ENCODE measurements around the gene EED.
"Not testable (repeated sequence)": the region's sequence is repeated elsewhere in the genome, so short reads cannot be mapped to it uniquely, and the experiment has no call there.

EED gene

DNA sequence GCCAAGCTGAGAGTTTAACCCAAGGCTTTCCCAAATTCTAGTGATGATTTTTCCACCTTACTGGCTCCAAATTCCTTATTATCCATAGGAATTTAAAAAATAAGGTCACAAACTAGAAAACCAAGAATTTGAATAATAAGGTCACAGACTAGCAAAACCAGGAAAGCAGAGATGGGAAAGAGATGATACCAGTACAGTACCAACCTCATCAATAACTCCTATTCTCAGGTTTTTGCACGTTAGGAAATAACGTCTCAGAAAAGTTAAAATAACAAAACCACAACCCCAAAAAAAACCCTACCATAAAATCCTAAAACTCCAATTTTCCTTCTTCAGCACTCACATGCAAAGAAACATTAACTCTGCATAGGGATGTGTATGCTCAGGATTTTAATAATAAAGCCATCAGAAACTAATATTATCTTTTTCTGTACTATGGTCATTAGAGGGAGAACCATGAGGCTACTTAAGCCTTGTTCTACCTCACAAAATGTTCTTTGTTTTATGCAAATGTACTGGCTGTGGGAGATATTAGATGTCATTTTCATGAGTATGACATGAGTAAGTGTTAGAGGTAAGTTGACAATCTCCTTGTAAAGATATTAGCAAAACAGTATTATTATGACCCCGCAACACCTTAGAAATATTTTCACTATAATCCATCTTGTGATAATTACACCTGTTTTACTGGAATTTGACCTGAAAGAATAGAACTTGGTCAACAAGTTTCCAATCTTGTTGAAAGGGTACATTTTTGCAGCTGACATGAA, 16.1 kb upstream of the EED start:
- H3K9me3 Mint-ChIP-seq, result no peaks in the 10 kb centered on the region
- no peak overlapping the region for H3K27ac Mint-ChIP-seq
- intact Hi-C loops (cut with micrococcal nuclease), result no loop called here
- no peak overlapping the region for H3K4me3 Mint-ChIP-seq
- no peaks in the 10 kb centered on the region for H3K4me1 Mint-ChIP-seq (ENCODE audit: low read depth)
- H3K27me3 Mint-ChIP-seq, result no peaks in the 10 kb centered on the region
- no peaks in the 10 kb centered on the region for H3K36me3 Mint-ChIP-seq (ENCODE audit: low read depth)

DNA sequence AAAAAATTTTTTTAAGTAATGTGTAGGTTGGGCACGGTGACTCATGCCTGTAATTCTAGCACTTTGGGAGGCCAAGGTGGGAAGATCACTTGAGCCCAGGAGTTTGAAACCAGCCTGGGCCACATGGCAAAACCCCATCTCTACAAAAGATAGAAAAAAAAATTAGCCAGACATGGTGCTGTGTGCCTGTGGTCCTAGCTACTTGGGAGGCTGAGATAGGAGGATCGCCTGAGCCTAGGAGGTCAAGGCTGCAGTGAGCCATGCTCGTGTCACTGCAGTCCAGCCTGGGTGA, 15.6 kb upstream of the EED start:
- intact Hi-C loops (cut with micrococcal nuclease); H3K4me3 Mint-ChIP-seq; H3K27ac Mint-ChIP-seq; H3K27me3 Mint-ChIP-seq; H3K9me3 Mint-ChIP-seq; H3K4me1 Mint-ChIP-seq (ENCODE audit: low read depth); H3K36me3 Mint-ChIP-seq (ENCODE audit: low read depth): not testable (repeated sequence)

DNA sequence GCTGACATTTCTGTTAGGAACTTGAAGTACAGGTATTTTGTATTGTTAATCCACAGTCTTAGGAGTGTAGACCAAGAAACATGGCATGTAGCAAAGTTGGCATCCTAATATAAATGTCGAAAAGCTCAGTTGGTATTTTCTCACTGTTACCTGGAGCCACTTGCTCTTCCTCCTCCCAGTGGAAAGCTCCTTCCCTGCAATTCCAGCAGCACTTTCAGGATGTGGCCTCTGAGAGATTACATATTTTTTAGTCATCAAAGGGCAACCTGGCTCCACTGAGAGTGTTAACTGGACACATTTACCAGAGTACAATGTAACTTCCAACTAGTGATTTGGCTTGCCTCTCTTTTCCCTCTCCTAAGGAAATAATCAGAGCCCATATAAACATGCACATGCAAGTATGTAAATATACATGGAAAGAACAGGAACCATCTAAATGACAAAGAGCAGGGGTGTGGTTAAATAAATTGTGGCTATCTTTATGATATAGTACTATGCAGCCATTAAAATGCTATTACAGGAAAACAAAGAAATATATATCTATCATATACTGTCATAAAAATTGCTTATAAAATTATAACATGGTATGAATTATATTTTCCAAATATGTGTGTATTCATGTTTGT, 14.3 kb upstream of the EED start:
- Mint-ChIP-seq H3K4me1 (ENCODE audit: low read depth) (no peaks in the 10 kb centered on the region), H3K27ac (no peak overlapping the region), H3K4me3 (no peak overlapping the region), H3K27me3 (no peaks in the 10 kb centered on the region), H3K9me3 (no peaks in the 10 kb centered on the region), H3K36me3 (ENCODE audit: low read depth) (no peaks in the 10 kb centered on the region)
- intact Hi-C loops (cut with micrococcal nuclease), result no loop called here

DNA sequence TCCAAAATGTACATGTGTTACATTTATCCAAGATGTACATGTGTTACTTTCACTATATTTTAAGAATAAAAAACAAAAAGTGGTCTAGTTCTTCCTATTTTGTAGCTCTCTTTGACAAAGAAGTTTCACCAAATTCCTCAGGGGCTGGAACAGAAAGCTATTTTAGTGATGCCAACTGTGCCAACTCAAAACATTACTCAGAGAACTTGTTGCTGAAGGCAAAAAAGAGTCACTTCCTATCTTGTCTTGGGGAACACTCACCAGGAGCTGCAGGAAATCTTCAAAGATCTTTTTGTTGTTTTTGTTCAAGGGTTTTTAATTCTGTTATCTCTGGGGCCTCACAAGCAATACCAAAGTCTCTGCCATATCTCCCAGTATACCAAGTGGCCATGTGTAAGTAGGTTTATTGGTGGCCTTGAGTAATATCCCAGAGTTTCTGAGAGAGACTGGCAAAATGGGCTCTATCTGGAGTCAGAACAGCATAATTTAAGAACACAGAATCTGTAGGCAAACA, 13.6 kb upstream of the EED start:
- no peaks in the 10 kb centered on the region for H3K9me3 Mint-ChIP-seq
- no peaks in the 10 kb centered on the region for H3K27me3 Mint-ChIP-seq
- intact Hi-C loops (cut with micrococcal nuclease), result no loop called here
- H3K27ac Mint-ChIP-seq, result no peak overlapping the region
- H3K4me3 Mint-ChIP-seq, result no peak overlapping the region
- H3K4me1 Mint-ChIP-seq (ENCODE audit: low read depth), result no peaks in the 10 kb centered on the region
- H3K36me3 Mint-ChIP-seq (ENCODE audit: low read depth), result no peaks in the 10 kb centered on the region

DNA sequence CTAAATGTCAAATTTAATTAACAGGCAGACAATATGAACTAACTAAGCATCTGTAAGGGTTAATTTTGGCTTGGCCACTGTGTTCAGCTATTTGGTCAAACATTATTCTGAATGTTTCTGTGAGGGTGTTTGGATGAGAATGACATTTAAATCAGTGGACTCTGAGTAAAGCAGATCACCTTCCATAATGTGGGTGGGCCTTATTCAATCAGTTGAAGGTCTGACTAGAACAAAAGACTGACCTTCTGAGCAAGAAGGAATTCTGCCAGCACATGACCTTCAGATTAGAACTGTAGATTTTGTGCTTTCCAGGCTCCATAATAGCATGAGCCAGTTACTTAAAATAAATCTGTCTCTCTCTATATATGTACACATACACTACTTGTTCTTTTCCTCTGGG, 12.0 kb upstream of the EED start:
- Mint-ChIP-seq H3K4me3 (no peak overlapping the region), H3K4me1 (ENCODE audit: low read depth) (no peaks in the 10 kb centered on the region), H3K27me3 (no peaks in the 10 kb centered on the region), H3K9me3 (no peaks in the 10 kb centered on the region), H3K27ac (no peak overlapping the region), H3K36me3 (ENCODE audit: low read depth) (no peaks in the 10 kb centered on the region)
- intact Hi-C loops (cut with micrococcal nuclease), result no loop called here

DNA sequence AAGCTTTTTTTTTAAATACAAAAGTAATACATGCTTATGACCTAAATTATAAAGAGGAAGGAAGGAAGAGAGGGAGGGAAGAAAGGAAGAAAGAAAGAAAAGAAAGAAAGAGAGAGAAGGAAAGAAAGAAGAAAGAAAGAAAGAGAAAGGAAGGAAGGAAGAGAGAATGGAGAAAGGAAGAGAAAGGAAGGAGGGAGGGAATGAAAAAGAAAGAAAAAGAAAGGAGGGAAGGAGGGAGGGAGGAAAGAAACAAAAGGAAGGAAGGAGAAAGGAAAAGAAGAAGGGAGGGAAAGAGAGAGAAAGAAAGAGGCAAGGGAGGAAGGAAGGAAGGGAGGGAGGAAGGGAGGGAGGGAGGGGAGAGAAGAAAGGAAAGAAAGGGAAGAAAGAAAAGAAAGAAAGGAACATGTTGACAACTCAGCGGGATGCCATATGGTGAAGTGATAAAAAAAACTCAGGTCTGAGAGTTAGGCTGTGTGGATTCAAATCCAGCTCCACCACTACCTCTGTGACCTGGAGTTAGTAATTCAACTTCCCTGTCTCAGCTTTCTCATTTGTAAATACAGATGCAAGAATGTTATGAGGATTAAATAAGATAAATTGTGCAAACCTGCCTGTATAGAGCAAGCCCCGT, 9.6 kb upstream of the EED start:
- Mint-ChIP-seq H3K4me1 (ENCODE audit: low read depth) (no peaks in the 10 kb centered on the region), H3K27me3 (no peaks in the 10 kb centered on the region), H3K36me3 (ENCODE audit: low read depth) (no peaks in the 10 kb centered on the region), H3K27ac (no peak overlapping the region), H3K9me3 (no peaks in the 10 kb centered on the region), H3K4me3 (no peak overlapping the region)
- intact Hi-C loops (cut with micrococcal nuclease), result no loop called here

DNA sequence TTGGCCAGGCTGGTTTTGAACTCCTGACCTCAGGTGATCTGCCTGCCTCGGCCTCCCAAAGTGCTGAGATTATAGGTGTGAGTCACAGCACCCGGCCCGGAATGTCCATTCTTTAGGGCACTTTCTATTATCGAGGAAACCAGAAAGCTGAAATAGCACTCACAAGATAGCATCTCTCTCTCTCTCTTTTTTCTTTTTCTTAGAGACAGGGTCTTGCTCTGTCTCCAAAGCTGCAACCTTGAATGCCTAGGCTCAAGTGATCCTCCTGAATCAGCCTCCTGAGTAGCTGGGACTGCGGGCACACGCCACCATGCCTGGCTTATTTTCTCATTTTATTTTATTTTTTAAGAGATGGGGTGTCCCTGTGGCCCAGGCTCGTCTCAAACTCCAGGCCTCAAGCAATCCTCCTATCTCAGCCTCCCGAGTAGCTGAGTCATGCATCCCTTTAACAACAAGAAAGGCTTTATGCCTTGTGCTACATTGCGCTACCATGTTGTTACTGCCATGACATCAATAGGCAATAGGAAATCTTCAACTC, 7.2 kb upstream of the EED start:
- no peak overlapping the region for H3K4me3 Mint-ChIP-seq
- no peaks in the 10 kb centered on the region for H3K4me1 Mint-ChIP-seq (ENCODE audit: low read depth)
- H3K27me3 Mint-ChIP-seq, result no peaks in the 10 kb centered on the region
- no peak overlapping the region for H3K27ac Mint-ChIP-seq
- intact Hi-C loops (cut with micrococcal nuclease), result no loop called here
- H3K36me3 Mint-ChIP-seq (ENCODE audit: low read depth), result no peaks in the 10 kb centered on the region
- no peaks in the 10 kb centered on the region for H3K9me3 Mint-ChIP-seq

DNA sequence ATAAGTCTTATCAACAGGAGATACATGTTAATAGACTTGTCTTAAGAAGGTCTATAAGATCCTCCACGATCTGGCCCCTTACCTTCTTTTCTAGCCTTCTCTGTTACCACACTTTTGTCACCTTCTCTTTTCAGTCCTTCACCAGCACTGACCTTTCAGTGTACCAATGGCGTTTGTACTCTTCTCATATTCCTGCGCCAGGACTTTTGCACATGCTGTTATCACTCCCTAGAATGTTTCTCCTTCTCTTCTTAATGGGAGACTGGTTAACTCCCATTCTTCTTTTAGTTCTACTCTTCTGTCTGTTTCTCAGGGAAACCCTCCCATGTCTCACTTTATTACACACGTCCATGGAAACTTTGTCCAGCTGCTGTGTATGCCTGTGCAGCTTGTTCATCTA, 4.4 kb upstream of the EED start:
- Mint-ChIP-seq H3K9me3 (no peaks in the 10 kb centered on the region), H3K36me3 (ENCODE audit: low read depth) (no peaks in the 10 kb centered on the region), H3K4me3 (no peak overlapping the region), H3K4me1 (ENCODE audit: low read depth) (no peaks in the 10 kb centered on the region), H3K27me3 (no peaks in the 10 kb centered on the region), H3K27ac (no peak overlapping the region)
- intact Hi-C loops (cut with micrococcal nuclease), result loop anchor here (10.0 kb wide), 2 partner anchors 295 to 575 kb away; partner anchors contain the start of gene CREBZF

DNA sequence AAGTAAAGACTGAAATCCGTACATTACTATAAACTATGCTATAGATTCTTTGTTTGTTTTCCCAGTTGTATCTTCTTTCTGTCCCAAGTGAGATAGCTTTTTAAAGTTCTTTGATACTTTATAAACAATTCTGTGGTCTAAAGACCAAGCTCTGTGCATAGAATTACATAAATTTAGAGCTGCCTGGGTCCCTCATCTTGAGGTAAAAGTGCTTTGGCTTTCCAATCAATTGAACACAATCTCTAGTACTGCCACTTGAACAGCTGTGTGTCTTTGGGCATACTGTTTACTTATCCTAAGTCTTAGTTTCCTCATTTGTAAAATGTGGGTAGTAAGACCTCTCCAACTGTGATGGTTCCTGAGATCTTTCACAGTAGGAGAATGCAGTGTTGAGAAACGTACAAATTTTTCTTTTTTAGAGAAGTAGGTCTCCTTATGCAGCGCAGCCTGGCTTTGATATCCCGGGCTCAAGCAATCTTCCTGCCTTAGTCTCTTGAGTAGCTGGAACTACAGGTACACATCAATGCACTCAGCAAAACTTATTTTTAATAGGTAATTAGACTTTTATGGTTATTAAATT, 2.5 kb upstream of the EED start:
- no peaks in the 10 kb centered on the region for H3K27me3 Mint-ChIP-seq
- H3K4me3 Mint-ChIP-seq, result no peak overlapping the region
- H3K27ac Mint-ChIP-seq, result no peak overlapping the region
- H3K9me3 Mint-ChIP-seq, result no peaks in the 10 kb centered on the region
- no peaks in the 10 kb centered on the region for H3K36me3 Mint-ChIP-seq (ENCODE audit: low read depth)
- H3K4me1 Mint-ChIP-seq (ENCODE audit: low read depth), result peaks cover 6% of the 10 kb centered on the region
- intact Hi-C loops (cut with micrococcal nuclease), result loop anchor here (10.0 kb wide), 2 partner anchors 297 to 577 kb away; partner anchors contain the start of gene CREBZF

DNA sequence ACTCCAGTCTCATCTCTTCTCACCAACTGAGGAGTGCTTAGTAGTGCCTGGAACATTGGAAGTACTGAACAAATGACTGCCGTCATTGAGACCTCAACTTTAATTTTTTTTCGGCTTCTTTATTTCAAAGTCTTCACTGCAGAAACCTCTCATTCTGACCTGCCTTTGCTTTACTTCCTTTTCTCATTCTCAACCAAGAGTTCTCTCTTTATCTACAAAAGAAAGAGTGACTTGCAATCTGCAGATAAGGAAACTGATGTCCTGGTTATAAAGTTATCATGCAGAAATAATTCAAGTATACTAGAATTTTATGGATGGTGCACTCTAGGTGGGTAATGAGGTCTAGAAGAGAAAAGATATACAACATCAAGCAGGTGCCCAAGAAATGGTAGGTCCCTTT, 1.2 kb upstream of the EED start:
- Mint-ChIP-seq H3K9me3 (no peaks in the 10 kb centered on the region), H3K27ac (no peak overlapping the region), H3K36me3 (ENCODE audit: low read depth) (no peaks in the 10 kb centered on the region), H3K4me3 (no peak overlapping the region), H3K27me3 (no peaks in the 10 kb centered on the region), H3K4me1 (ENCODE audit: low read depth) (peaks cover 14% of the 10 kb centered on the region)
- intact Hi-C loops (cut with micrococcal nuclease), result loop anchor here (10.0 kb wide), 2 partner anchors 299 to 579 kb away; partner anchors contain the start of gene CREBZF

DNA sequence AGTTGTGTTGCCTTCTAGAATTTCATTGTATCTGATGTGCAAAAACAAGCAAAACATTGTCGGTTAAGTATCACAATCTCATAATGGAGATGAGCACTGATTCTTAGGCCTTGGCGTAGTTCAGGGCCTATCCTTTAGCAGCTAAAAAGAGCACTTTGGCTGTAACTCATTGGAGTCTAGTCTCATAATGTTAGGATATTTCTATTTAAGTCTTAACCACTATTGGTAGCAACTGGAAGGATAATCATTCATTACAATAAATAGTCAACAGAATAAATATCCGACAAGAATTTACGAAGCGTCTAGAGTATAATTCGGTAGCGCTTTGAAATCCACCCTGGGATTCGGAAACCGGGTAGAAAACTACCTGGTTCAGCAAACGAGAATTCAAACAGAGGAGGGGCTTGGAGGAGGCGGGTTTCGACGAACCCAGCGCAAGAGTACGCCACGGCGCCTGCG, 461 bp upstream of the EED start:
- Mint-ChIP-seq H3K4me1 (ENCODE audit: low read depth) (peaks cover 21% of the 10 kb centered on the region), H3K27ac (no peak overlapping the region), H3K4me3 (no peak overlapping the region), H3K27me3 (no peaks in the 10 kb centered on the region), H3K9me3 (no peaks in the 10 kb centered on the region), H3K36me3 (ENCODE audit: low read depth) (no peaks in the 10 kb centered on the region)
- intact Hi-C loops (cut with micrococcal nuclease), result loop anchor here (10.0 kb wide), 2 partner anchors 299 to 579 kb away; partner anchors contain the start of gene CREBZF

DNA sequence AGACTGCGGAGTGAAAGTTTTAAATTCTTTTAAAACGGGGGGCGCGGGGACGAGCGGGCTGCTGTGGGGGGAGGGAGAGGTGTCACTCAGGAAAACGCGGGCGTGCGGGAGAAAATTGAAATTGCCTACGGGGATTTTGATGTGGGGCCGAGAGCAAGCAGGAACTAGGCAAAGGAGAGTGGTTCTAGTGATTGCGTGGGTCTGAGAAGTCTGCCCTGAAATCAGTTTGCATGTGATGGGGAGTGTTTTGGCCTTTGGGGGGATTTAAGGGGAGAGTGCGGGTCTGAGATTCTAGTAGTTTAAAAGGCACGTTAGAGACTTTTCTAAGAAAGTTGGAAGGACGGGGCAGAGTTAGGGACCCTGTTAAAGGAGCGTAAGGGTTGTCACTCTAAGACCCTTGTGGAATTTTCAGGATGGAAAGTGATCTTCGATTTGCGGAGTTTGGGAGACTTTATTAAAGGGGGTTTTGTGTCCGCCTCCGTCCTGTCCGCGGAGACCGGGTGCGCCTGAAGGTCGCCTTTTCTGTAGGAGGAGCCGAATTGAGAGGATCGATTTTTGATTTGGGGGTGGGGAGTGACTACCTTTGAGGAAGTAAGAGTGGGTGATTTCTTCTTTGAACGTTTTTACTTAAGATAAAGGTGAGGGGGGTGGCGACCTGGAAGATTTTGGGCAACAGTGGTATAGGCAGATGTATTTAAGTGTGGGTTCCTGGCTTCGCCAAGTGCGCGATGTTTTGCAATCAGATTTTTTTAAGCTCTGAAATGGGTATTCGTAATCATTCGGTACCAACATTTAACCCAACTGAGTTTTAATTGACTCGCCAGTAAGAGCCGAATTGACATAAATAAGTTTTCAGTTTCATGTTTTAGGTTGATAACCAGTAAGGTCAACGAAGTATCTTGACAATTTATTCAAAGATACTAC, 1.1 kb downstream of the EED start:
- H3K27me3 Mint-ChIP-seq, result no peaks in the 10 kb centered on the region
- H3K36me3 Mint-ChIP-seq (ENCODE audit: low read depth), result peaks cover 6% of the 10 kb centered on the region
- no peak overlapping the region for H3K27ac Mint-ChIP-seq
- intact Hi-C loops (cut with micrococcal nuclease), result loop anchor here (10.0 kb wide), 2 partner anchors 301 to 581 kb away; partner anchors contain the start of gene CREBZF
- no peak overlapping the region for H3K4me3 Mint-ChIP-seq
- peaks cover 26% of the 10 kb centered on the region for H3K4me1 Mint-ChIP-seq (ENCODE audit: low read depth)
- H3K9me3 Mint-ChIP-seq, result no peaks in the 10 kb centered on the region

DNA sequence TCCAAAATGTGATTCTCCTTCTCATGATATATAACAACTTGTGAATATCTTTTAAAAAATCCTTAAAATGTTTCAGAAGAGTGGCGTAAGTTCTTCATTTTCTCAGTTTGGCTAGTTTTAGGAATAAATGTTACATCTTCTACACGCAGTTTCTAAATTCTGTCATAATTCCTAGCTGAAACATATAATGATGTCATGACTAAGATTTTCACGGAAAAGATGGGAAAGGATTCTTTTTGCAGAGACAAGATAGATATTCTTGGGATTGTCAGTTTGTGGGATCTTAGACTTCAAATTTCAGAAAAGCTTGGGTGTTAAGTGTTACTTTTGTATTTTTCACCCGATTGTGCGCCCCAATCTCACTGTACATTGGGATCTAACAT, 1.7 kb downstream of the EED start:
- H3K27ac Mint-ChIP-seq, result no peak overlapping the region
- intact Hi-C loops (cut with micrococcal nuclease), result loop anchor here (10.0 kb wide), 2 partner anchors 301 to 581 kb away; partner anchors contain the start of gene CREBZF
- no peaks in the 10 kb centered on the region for H3K9me3 Mint-ChIP-seq
- H3K4me1 Mint-ChIP-seq (ENCODE audit: low read depth), result peaks cover 26% of the 10 kb centered on the region
- H3K4me3 Mint-ChIP-seq, result no peak overlapping the region
- peaks cover 9% of the 10 kb centered on the region for H3K36me3 Mint-ChIP-seq (ENCODE audit: low read depth)
- no peaks in the 10 kb centered on the region for H3K27me3 Mint-ChIP-seq

Data from dendritic cell treated with granulocyte-macrophage colony-stimulating factor and Interleukin-4, amounts not matched to agents 40 ng/mL and 50 ng/mL, for 4 days (primary cell).